GM18511 (cell line): Measurements from ENCODE around the gene DIPK1A.
"Not testable (repeated sequence)": the region's sequence is repeated elsewhere in the genome, so short reads cannot be mapped to it uniquely, and the experiment has no call there.

ENCODE experiments used
- ATAC-seq: cut with Tn5 transposase; IDR thresholded peaks from one replicate; pipeline ENCODE4 v1.9.1; 2021; ENCODE audit warnings: mild to moderate bottlenecking, moderate library complexity; ENCODE audit not compliant: unreplicated experiment

DIPK1A gene

DNA sequence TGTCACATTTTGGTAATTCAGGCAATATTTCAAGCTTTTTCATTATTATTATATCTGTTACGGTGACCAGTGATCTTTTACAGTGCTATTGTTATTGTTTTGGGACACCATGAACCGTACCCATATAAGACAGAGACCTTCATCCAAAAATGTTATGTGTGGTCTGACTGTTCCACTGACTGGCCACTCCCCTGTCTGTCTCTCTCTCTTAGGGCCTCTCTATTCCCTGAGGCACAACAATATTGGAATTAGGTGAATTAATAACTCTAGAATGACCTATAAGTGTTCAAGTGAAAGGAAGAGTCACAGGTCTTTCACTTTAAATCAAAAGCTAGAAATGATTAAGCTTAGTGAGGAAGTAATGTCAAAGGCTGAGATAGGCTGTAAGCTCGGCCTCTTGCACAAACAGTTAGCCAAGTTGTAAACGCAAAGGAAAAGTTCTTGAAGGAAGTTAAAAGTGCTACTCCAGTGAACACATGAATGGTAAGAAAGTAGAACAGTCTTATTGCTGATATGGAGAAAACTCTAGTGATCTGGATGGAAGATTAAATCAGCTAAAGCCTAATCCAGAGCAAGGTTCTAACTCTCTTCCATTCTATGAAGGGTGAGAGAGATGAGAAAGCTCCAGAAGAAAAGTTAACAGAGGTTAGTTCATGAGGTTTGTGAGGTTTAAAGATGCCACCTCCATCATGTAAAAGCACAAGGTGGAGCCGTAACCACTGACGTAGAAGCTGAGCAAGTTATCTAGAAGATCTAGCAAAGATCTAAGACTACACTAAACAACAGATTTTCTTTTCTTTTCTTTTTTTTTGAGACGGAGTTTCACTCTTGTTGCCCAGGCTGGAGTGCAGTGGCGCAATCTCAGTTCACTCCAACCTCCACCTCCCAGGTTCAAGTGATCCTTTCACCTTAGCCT, 19.7 kb upstream of the DIPK1A start:
- ATAC-seq = peak; percentile 74

DNA sequence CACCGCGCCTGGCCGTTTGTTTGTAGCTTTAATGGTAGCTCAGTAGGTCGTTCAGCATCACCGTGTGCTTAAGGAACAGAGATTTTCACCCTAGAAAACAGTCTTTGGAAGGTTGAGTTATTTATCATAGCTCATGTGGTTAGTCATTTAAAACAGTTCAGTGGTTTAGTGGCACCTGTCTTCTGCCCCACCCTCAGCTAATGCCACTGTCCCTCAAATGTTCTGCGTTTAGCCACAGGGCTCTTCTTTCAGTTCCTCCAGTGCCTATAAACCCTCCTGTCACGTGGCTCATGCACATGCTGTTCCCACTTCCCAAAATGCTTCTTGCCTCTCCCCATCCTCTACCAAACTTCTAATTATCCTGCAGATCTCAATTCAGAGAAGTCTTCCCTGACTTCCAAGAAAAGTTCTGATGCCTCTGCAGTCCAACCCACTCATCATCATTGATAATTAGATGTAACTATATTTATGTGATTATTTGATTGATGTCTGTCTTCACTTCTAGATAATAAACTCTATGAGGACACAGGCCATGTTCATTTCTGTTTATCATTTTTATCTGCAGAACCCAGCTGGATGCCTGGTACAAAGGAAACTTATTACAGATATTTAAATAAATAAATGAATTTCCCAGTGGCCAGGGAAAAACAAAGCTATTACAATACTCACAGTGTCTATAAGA, 14.4 kb upstream of the DIPK1A start:
- peak; percentile 84 for ATAC-seq

DNA sequence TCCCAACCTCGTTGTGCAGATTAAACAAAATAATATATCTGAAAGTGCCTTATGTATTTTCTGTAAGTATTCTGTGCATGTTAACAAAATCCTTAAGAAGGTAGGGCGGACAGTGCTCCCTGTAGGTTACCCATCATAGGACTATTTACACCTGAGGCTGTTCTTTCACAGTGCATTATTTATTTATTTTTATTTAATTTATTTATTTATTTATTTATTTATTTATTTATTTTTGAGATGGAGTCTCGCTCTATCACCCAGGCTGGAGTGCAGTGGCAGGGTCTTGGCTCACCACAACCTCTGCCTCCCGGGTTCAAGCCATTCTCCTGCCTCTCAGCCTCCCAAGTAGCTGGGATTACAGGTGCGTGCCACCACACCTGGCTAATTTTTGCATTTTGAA, 12.8 kb upstream of the DIPK1A start:
- ATAC-seq = not testable (repeated sequence)

DNA sequence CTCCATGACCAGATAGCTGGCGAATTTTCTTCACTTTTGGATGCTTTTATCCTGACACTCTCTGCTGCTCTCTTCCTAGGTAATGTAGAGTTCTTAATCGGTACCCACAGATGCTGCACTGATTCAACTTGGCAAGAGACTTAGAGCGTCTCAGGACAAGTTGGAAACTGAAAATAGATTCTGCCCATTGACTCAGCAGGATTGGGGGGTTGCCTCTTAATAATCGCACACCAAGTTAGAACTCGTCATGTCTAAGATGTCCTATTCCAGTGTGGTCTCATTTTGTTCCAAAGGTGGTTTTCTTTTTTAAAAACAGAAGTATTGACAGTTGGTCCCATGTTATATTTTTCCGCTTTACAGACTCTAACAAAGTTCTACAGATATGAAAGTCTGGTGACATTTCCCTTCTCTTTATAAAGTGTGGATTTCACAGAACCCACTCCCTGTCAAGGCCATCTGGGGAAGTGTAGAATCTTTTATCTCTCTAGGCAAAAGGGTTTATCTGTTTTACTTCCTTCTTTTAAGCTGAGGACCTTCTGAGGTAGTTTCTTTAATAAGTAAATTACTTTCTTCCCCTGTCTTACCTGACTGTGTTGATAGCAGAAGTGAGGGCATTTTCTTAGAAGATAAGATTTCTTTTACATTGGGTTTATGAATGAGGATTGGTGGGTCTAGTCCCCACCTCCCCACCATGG, 12.1 kb upstream of the DIPK1A start:
- no peak for ATAC-seq

DNA sequence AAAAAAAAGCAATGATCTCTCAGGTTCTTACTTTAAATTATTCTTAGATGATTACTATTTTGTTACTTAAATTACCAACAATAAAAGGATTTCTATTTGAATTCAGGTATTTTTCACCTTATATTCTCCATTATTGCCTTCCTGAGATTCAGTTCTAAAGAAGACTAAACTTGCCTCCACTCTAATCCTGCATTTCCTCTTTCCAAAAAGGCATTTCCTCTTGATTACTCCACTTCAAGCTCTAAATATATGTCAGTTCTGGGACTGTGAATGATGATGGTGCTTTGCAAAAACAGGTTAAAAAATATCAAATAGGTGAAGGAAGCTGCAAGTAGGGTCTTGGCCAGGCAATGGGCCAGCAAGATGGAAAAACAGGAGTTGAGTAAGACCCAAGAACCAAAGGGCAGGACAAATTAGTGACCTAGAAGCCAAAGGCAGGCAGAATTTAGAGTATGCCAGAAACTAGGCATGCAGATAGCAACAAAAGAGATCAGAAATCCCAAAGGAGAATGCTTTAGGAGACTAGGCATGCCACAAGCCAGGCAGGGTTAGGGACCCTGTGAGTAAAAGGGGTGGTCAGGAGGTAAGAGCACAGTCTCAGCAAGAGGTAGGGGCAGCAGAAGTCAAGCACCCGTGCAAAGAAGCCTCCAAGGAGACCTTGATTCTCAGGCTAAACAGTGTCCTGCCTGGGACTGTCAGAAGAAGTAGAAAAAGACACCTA, 11.3 kb upstream of the DIPK1A start:
- ATAC-seq = no peak

DNA sequence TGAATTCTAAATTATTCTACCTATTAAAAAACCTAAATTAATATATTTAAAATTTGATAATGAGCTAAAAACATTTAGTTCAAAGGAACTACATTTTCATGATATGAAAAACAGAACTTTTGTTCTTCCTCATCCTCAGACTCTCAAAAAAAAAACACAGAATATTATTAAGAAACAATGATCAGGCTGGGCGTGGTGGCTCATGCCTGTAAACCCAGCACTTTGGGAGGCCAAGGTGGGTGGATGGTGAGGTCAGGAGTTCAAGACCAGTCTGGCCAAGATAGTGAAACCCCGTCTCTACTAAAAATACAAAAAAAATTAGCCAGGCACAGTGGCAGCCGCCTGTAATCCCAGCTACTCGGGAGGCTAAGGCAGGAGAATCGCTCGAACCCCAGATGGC, 10.7 kb upstream of the DIPK1A start:
- ATAC-seq = not testable (repeated sequence)

DNA sequence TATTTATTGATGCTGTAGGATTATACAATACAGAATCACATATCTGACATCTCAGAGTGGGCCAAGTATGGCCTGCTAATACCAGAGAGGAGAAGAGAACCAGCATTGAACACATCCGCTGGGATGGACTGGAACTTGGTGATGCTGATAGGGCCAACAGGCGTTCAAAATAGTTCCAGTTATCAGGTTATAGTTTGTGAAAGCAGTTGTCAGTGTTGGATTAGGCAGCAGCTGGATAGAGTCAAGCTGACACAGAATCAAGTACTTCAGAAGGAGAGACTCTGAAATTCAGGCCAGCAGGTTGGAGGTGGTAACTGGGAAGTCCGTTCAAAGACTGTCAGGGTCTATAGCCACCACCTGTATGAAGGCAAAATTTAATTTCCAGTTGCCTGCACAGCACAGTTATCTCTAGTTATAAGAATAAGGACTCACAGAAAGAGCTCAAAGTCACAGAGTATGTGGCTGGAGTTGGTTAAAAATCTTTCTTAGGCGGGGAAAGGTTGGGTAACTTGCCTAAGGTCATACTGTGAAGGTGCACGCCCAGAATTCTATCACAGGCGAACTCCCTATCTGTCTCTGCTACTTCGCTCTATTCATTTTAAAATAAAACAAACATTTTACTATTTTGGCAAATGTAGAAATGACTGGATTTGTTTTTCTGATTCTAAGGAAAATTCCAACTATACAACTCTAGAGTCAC, 9.9 kb upstream of the DIPK1A start:
- no peak for ATAC-seq

- no peak for ATAC-seq
Measured at GRCh38 chr1:92969517-92969916, 8.3 kb upstream of the DIPK1A start.

- ATAC-seq = peak; percentile 78
Measured at GRCh38 chr1:92968138-92969032, 7.1 kb upstream of the DIPK1A start.

GRCh38 chr1:92964998-92965397, 3.7 kb upstream of the DIPK1A start:
- no peak for ATAC-seq

GRCh38 chr1:92964316-92964715, 3.1 kb upstream of the DIPK1A start:
- ATAC-seq = no peak

DNA sequence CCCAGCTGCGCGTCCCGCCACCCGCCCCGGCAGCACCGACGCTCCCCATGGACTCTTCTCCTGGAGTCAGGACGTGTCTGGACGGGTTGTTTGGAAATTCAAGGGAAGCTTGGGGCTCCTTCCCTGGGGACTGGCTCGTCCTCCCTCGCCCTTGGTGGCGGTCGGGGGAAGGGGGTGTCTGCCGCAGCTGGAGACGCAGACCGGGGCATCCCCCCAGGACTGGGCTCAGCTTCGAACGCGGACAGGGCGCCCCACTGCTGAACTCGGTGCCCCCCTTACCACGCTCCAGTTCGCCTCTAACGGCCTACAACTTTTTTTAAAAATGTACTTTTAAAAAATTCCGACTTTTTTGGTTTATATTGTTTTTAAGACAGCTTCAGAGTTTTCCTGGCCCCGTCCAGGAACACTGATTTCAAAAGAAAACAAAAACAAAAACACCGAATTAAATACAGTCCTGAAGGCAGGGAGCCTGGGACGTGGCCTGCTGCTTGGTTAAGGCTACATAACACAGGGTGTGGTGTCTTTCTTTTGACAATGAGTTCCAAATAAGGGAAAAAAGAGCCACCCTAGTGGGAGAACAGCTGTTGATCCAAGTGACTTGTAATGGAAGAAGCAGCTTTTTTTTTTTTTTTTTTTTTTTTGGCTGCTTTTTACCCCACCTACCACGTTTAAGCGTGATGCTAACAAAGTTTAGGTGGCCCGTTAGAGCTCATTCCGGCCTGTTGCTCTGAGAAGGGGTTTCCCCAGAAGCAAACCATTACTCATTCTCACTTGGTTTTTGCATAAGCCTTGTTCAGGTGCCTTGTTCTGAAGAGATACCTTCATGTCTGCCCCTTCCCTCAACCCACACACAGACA, 862 bp upstream of the DIPK1A start:
- peak; percentile 68 for ATAC-seq

- ATAC-seq = peak; percentile 42
Measured at GRCh38 chr1:92960395-92961130, 699 bp downstream of the DIPK1A start.

DNA sequence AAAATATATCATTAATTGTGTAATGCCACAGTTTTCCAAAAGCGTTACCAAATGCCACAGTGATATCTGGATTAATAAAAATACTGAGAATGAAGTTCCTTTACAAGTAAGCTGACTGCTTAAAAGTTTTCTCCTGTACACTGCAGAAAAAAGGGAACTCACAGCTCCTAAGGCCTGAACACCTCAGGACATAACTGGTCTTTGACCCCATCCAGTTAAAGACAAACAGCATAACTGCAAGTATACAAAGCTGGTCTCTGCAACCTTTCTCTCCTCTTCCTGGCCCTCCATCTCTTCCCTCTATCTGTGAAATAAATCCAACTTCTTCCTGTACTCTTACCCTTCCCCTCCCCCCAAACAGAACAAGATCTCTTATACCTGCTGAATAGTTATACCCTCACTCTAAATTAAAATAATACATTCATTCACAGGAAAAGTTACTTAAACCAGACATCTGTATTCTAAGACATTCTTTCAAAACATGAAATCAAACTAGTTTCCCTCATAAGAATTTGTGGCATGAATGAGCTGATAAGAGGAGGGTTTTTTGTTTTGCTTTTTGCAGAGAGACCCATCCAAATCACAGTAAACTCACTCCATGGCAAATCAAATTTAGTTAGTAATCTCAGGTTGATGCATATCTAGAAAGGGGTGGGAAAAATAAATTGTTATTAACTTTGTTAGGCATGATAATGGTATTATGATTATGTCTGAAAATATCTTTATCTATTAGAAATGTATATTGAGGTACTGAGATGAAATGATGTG, 2.9 kb downstream of the DIPK1A start:
- ATAC-seq = no peak

- ATAC-seq = peak; percentile 22
Measured at GRCh38 chr1:92957030-92957734, 4.1 kb downstream of the DIPK1A start.

GRCh38 chr1:92956254-92957029, 4.8 kb downstream of the DIPK1A start:
- ATAC-seq = no peak
